DMS53 treated with DMSO at 0.1 percent for 48 hours (cell line): ENCODE measurements around the gene PARD3.

Experiments used
- DNase-seq: peaks from one replicate; lab custom pipeline; 2025; ENCODE audit not compliant: unreplicated experiment; lab: John Stamatoyannopoulos, UW

Gene PARD3

GRCh38 chr10:34590793-34591192 lies 224.3 kb downstream of the PARD3 start:
- DNase-seq = no peak

- DNase-seq = no peak
These were observed 225.8 kb downstream of the PARD3 start for GRCh38 chr10:34589275-34589674.

- no peak for DNase-seq
These were observed 227.4 kb downstream of the PARD3 start for GRCh38 chr10:34587680-34588019.

GRCh38 chr10:34587002-34587679 lies 228.0 kb downstream of the PARD3 start:
- no peak for DNase-seq

GRCh38 chr10:34585422-34586112 lies 229.5 kb downstream of the PARD3 start:
- DNase-seq = no peak

- DNase-seq = no peak
These were observed 230.9 kb downstream of the PARD3 start for GRCh38 chr10:34584164-34584563.

GRCh38 chr10:34581801-34582532 lies 233.1 kb downstream of the PARD3 start:
- no peak for DNase-seq

GRCh38 chr10:34580643-34581042 lies 234.5 kb downstream of the PARD3 start:
- peak; percentile 42 for DNase-seq

- no peak for DNase-seq
These were observed 234.9 kb downstream of the PARD3 start for GRCh38 chr10:34580214-34580613.

- DNase-seq = no peak
These were observed 236.6 kb downstream of the PARD3 start for GRCh38 chr10:34578468-34578867.

- DNase-seq = no peak
These were observed 238.3 kb downstream of the PARD3 start for GRCh38 chr10:34576797-34577196.

GRCh38 chr10:34575882-34576281 lies 239.2 kb downstream of the PARD3 start:
- DNase-seq = no peak

- no peak for DNase-seq
These were observed 240.7 kb downstream of the PARD3 start for GRCh38 chr10:34574353-34574934.

GRCh38 chr10:34570887-34571286 lies 244.2 kb downstream of the PARD3 start:
- no peak for DNase-seq

GRCh38 chr10:34567659-34568253 lies 247.3 kb downstream of the PARD3 start:
- DNase-seq = no peak

GRCh38 chr10:34565934-34566333 lies 249.2 kb downstream of the PARD3 start:
- no peak for DNase-seq

- DNase-seq = no peak
These were observed 257.0 kb downstream of the PARD3 start for GRCh38 chr10:34558093-34558583.

GRCh38 chr10:34557173-34557572 lies 257.9 kb downstream of the PARD3 start:
- DNase-seq = no peak

GRCh38 chr10:34555653-34556052 lies 259.4 kb downstream of the PARD3 start:
- DNase-seq = no peak

- no peak for DNase-seq
These were observed 261.3 kb downstream of the PARD3 start for GRCh38 chr10:34553747-34554146.

- DNase-seq = no peak
These were observed 263.8 kb downstream of the PARD3 start for GRCh38 chr10:34551295-34551694.
